Mesothelial cell of epicardium (in vitro differentiated cells): Measurements from ENCODE around the gene KL. TPM values are rescaled to one million over a fixed set of nuclear protein-coding genes. Genes with fewer than 3 reads are reported as not detected.

Experiments used
- DNase-seq, 2 experiments: peaks; one replicate each; pipeline ENCODE4 v3.0.0; 2021; ENCODE audit warnings: low spot score in 2 of 2; ENCODE audit not compliant: unreplicated experiment in 2 of 2
- H3K27ac Mint-ChIP-seq: 2 replicates; pipeline ENCODE4 v1.8.0; 2021; ENCODE audit warnings: mixed read lengths
- H3K27me3 Mint-ChIP-seq: 2 replicates; pipeline ENCODE4 v1.8.0; 2021; ENCODE audit warnings: low read depth, mixed read lengths
- H3K36me3 Mint-ChIP-seq: 2 replicates; pipeline ENCODE4 v1.8.0; 2021; ENCODE audit warnings: mixed read lengths
- H3K4me1 Mint-ChIP-seq: 2 replicates; pipeline ENCODE4 v1.8.0; 2021; ENCODE audit warnings: mixed read lengths
- H3K4me3 Mint-ChIP-seq: 2 replicates; pipeline ENCODE4 v1.8.0; 2021; ENCODE audit warnings: mild to moderate bottlenecking, moderate library complexity, mixed read lengths
- H3K9me3 Mint-ChIP-seq: 2 replicates; pipeline ENCODE4 v1.8.0; 2021; ENCODE audit warnings: mixed read lengths
- total RNA-seq: library from RNA; stranded (reverse); gene quantifications from 3 replicates; pipeline ENCODE4 v1.2.1, GENCODE V29; 2021
- TF ChIP-seq, protein P1 (sequence below): fragments of 200-600 bp; sonication (generic); IDR thresholded peaks from one replicate; pipeline ENCODE4 v1.5.0; 2021; ENCODE audit warnings: antibody characterized with exemption; ENCODE audit not compliant: unreplicated experiment

The KL gene
- total RNA-seq, 1 donor from 2014 or later = 0.40 TPM

- Mint-ChIP-seq H3K4me1 (peaks cover 15% of the 10 kb centered on the region), H3K27ac (no peak overlapping the region), H3K9me3 (no peaks in the 10 kb centered on the region), H3K36me3 (no peaks in the 10 kb centered on the region), H3K4me3 (no peak overlapping the region), H3K27me3 (no peaks in the 10 kb centered on the region)
- no peak for DNase-seq
- TF ChIP-seq, protein P1, sequence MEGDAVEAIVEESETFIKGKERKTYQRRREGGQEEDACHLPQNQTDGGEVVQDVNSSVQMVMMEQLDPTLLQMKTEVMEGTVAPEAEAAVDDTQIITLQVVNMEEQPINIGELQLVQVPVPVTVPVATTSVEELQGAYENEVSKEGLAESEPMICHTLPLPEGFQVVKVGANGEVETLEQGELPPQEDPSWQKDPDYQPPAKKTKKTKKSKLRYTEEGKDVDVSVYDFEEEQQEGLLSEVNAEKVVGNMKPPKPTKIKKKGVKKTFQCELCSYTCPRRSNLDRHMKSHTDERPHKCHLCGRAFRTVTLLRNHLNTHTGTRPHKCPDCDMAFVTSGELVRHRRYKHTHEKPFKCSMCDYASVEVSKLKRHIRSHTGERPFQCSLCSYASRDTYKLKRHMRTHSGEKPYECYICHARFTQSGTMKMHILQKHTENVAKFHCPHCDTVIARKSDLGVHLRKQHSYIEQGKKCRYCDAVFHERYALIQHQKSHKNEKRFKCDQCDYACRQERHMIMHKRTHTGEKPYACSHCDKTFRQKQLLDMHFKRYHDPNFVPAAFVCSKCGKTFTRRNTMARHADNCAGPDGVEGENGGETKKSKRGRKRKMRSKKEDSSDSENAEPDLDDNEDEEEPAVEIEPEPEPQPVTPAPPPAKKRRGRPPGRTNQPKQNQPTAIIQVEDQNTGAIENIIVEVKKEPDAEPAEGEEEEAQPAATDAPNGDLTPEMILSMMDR = no peak
Measured at GRCh38 chr13:33051632-33052031, 35.4 kb downstream of the KL start.

GRCh38 chr13:33052506-33053280 is 36.5 kb downstream of the KL start:
- peak overlapping the region; percentile 10 for H3K27ac Mint-ChIP-seq

DNA sequence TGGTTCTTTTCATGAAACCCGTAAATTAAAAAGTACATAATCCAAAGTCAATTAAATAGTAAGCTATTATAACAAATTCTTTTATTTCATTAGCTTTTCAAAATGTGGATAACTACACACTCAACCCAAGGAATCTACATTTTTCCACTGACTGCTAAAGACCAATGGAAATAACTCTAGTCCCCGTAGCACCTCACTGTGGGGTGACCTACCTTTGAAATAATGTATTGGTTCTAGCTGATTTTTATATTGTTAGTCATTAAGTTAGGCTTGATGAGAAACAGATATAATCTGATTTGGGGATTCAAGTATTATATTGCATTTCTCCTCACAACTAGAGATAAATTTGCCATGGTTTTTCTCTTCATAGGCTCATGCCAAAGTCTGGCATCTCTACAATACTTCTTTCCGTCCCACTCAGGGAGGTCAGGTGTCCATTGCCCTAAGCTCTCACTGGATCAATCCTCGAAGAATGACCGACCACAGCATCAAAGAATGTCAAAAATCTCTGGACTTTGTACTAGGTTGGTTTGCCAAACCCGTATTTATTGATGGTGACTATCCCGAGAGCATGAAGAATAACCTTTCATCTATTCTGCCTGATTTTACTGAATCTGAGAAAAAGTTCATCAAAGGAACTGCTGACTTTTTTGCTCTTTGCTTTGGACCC is 37.3 kb downstream of the KL start:
- no peaks in the 10 kb centered on the region for H3K9me3 Mint-ChIP-seq
- TF ChIP-seq, protein P1 = no peak
- DNase-seq = no peak
- no peak overlapping the region for H3K4me3 Mint-ChIP-seq
- no peaks in the 10 kb centered on the region for H3K27me3 Mint-ChIP-seq
- H3K36me3 Mint-ChIP-seq = no peaks in the 10 kb centered on the region
- peaks cover 15% of the 10 kb centered on the region for H3K4me1 Mint-ChIP-seq
- no peak overlapping the region for H3K27ac Mint-ChIP-seq

More at GRCh38 chr13:33052506-33053280, 36.5 kb downstream of the KL start:
- TF ChIP-seq, protein P1 = no peak
- Mint-ChIP-seq H3K4me3 (no peak overlapping the region), H3K36me3 (no peaks in the 10 kb centered on the region), H3K27me3 (no peaks in the 10 kb centered on the region), H3K9me3 (no peaks in the 10 kb centered on the region), H3K4me1 (peaks cover 15% of the 10 kb centered on the region)
- DNase-seq = no peak

DNA sequence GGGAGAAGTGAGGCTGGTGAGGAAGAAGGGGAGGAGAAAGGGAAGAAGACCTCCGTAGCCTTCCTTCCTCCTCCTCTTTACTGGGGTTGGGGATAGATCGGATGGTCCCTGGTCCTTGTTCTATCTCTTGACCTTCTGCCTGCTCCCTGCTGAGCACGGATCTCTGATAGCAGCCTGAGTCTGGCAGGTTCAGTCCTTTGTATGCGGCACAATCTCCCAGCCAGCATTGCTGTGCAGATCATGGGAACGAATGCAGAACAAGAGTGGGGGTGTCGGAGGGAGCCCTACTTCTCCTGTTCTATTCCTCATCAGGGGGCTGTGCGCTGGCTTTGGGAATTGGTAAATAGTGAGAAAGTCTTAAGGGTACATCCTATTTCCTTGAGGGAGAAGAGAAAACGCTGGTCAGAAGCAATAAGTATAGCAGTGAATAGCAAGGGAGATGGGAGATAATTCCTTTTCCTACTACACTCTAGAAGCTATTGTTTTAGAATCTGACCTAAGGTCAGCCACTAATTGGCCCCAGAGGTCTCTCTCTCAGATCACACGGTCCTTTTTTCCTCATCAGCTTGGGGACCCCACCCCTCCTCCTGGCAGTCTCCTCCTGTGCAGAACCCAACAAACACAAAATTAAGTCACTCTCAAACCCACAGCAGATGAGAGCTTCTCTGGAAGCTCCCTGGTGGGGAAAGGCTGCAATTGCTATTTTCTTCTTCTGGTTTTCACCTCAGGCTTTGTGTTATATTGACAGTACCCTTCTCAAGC is 41.0 kb downstream of the KL start:
- TF ChIP-seq, protein P1 = peak; percentile 28
- Mint-ChIP-seq H3K27ac (no peak overlapping the region), H3K36me3 (no peaks in the 10 kb centered on the region), H3K27me3 (no peaks in the 10 kb centered on the region), H3K9me3 (no peaks in the 10 kb centered on the region), H3K4me3 (no peak overlapping the region), H3K4me1 (peaks cover 8% of the 10 kb centered on the region)
- no peak for DNase-seq

GRCh38 chr13:33058776-33059327 is 42.6 kb downstream of the KL start:
- Mint-ChIP-seq H3K4me1 (peaks cover 4% of the 10 kb centered on the region), H3K9me3 (no peaks in the 10 kb centered on the region), H3K27me3 (no peaks in the 10 kb centered on the region), H3K4me3 (no peak overlapping the region), H3K27ac (no peak overlapping the region), H3K36me3 (no peaks in the 10 kb centered on the region)
- TF ChIP-seq, protein P1 = no peak
- no peak for DNase-seq
